MCF 10A (cell line): ENCODE measurements around the gene APH1A. TPM values are rescaled to one million over a fixed set of nuclear protein-coding genes. Genes with fewer than 3 reads are reported as not detected.
"Not testable (repeated sequence)": the region's sequence is repeated elsewhere in the genome, so short reads cannot be mapped to it uniquely, and the experiment has no call there.

Experiments used
- BruUV-seq: library from RNA; stranded (reverse); fragments of 400-500 nt; replicated peaks from 2 replicates; lab custom pipeline; 2021; lab: Mats Ljungman, UMichigan
- CTCF ChIA-PET: fragments of 300-600 bp; sonication (Branson Sonifier 250); formaldehyde crosslinking; extraction: SDS; loops from one replicate; lab custom pipeline; 2021; ENCODE audit warnings: antibody characterized with exemption, inconsistent platforms; lab: Yijun Ruan, JAX
- POLR2A ChIA-PET: fragments of 300-600, 350-650 bp; sonication (Branson Sonifier 250); formaldehyde crosslinking; extraction: SDS; loops from one replicate; lab custom pipeline; 2020; ENCODE audit warnings: antibody characterized with exemption, inconsistent platforms; lab: Yijun Ruan, JAX
- DNase-seq: peaks from one replicate; pipeline ENCODE4 v3.0.0-alpha.2; 2018; ENCODE audit not compliant: unreplicated experiment
- H3K27ac Mint-ChIP-seq: one replicate; pipeline ENCODE4 v1.8.0; 2022; ENCODE audit warnings: mild to moderate bottlenecking, low read depth, mixed read lengths; ENCODE audit not compliant: unreplicated experiment
- H3K27me3 Mint-ChIP-seq: one replicate; pipeline ENCODE4 v1.8.0; 2022; ENCODE audit warnings: mixed read lengths; ENCODE audit not compliant: insufficient read depth, unreplicated experiment
- H3K36me3 Mint-ChIP-seq: one replicate; pipeline ENCODE4 v1.8.0; 2022; ENCODE audit warnings: mild to moderate bottlenecking, moderate library complexity, mixed read lengths; ENCODE audit not compliant: insufficient read depth, unreplicated experiment
- H3K4me1 Mint-ChIP-seq: one replicate; pipeline ENCODE4 v1.8.0; 2022; ENCODE audit warnings: mixed read lengths; ENCODE audit not compliant: insufficient read depth, unreplicated experiment
- H3K4me3 Mint-ChIP-seq: one replicate; pipeline ENCODE4 v1.8.0; 2022; ENCODE audit warnings: mild to moderate bottlenecking, moderate library complexity, mixed read lengths; ENCODE audit not compliant: unreplicated experiment
- H3K9me3 Mint-ChIP-seq: one replicate; pipeline ENCODE4 v1.8.0; 2022; ENCODE audit warnings: mixed read lengths; ENCODE audit not compliant: unreplicated experiment
- CTCF ChIP-seq: fragments of 200-600 bp; IDR thresholded peaks from one replicate; pipeline ENCODE4 v1.8.0; 2022; ENCODE audit warnings: antibody characterized with exemption, mild to moderate bottlenecking; ENCODE audit not compliant: unreplicated experiment
- intact Hi-C: fragments of 100-400 bp; cut with micrococcal nuclease; formaldehyde crosslinking; loops from 2 replicates; pipeline ENCODE4 v1.14.1; 2022
- total RNA-seq: library from RNA; stranded (reverse); gene quantifications from 2 replicates; pipeline ENCODE4 v1.2.3, GENCODE V29; 2022

Gene APH1A
- total RNA-seq, 1 experiment from 2014 or later: 123 TPM

DNA sequence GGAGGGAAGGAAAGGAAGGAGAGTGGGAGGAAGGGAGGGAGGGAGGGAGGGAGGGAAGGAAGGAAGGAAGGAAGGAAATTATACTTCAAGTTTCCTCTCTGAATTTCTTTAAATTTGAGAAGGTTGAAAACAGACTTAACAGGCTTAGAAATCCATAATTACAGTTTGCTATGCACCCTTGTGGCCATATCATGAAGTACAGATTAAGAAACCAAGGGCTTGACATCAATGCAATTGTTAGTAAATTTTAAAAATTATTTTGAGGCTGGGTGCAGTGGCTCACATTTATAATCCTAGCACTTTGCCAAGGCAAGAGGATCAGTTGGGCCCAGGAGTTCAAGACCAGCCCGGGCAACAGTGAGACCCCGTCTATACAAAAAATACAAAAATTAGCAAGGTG is 47.3 kb downstream of the APH1A start:
- no TSS peak for BruUV-seq
- ChIA-PET CTCF (interaction anchor here (0.6 to 2.0 kb wide), 7 partner anchors 9 to 244 kb away, joined by 3 to 9 read pairs (median 3); no protein-coding TSS in a partner anchor), POLR2A (interaction anchor here (1.5 to 1.9 kb wide), 2 partner anchors 9 to 12 kb away, joined by 3 to 11 read pairs; no protein-coding TSS in a partner anchor)
- Mint-ChIP-seq H3K4me1 (no peaks in the 10 kb centered on the region), H3K27ac (no peak overlapping the region), H3K27me3 (no peaks in the 10 kb centered on the region), H3K9me3 (no peaks in the 10 kb centered on the region), H3K4me3 (no peak overlapping the region), H3K36me3 (peaks cover 71% of the 10 kb centered on the region)
- peak; percentile 43 for TF ChIP-seq CTCF
- intact Hi-C loops: no loop called here
- DNase-seq: peak; percentile 38

GRCh38 chr1:150215855-150216254 is 53.0 kb downstream of the APH1A start:
- H3K27ac Mint-ChIP-seq, H3K9me3 Mint-ChIP-seq, H3K27me3 Mint-ChIP-seq, BruUV-seq, H3K4me3 Mint-ChIP-seq, intact Hi-C loops, DNase-seq: not testable (repeated sequence)
- ChIA-PET POLR2A (interaction anchor here (0.7 to 2.3 kb wide), 3 partner anchors 14 to 962 kb away, joined by 3 to 13 read pairs (median 7); no protein-coding TSS in a partner anchor), CTCF (interaction anchor here (0.6 to 0.7 kb wide), 2 partner anchors 29 to 329 kb away, joined by 3 read pairs; no protein-coding TSS in a partner anchor)
- Mint-ChIP-seq H3K36me3 (peaks cover 21% of the 10 kb centered on the region), H3K4me1 (peaks cover 12% of the 10 kb centered on the region)

Other genes starting within 250 kb of the APH1A start
- 35.1 and 55.1 TPM in 2 replicates for gene VPS45, start 201.2 kb downstream of the APH1A start, total RNA-seq
- gene PLEKHO1, start 119.1 kb downstream of the APH1A start, total RNA-seq: 1.9 and 5.2 TPM in 2 replicates
- 56.5 and 67.3 TPM in 2 replicates for gene ANP32E, start 32.9 kb downstream of the APH1A start, total RNA-seq
- gene CA14, start 11.2 kb downstream of the APH1A start, total RNA-seq: 0.26 TPM in 1 of 2 replicates, not detected in the other
- gene C1orf54, start 3.8 kb upstream of the APH1A start, total RNA-seq: 1.8 and 2.3 TPM in 2 replicates
- 5.0 and 5.2 TPM in 2 replicates for gene CIART, start 13.5 kb upstream of the APH1A start, total RNA-seq
- 133 and 152 TPM in 2 replicates for gene MRPS21, start 24.8 kb upstream of the APH1A start, total RNA-seq
- gene PRPF3, start 52.5 kb upstream of the APH1A start, total RNA-seq: 104 and 106 TPM in 2 replicates
- 35.2 and 37.4 TPM in 2 replicates for gene RPRD2, start 95.1 kb upstream of the APH1A start, total RNA-seq
- gene TARS2, start 218.4 kb upstream of the APH1A start, total RNA-seq: 43.1 and 65.3 TPM in 2 replicates
- gene ECM1, start 239.1 kb upstream of the APH1A start, total RNA-seq: 1.7 and 3.2 TPM in 2 replicates
- not detected in 2 replicates for gene FALEC, start 246.7 kb upstream of the APH1A start, total RNA-seq